ENCODE data around the gene ARHGEF26.

The ARHGEF26 gene

DNA sequence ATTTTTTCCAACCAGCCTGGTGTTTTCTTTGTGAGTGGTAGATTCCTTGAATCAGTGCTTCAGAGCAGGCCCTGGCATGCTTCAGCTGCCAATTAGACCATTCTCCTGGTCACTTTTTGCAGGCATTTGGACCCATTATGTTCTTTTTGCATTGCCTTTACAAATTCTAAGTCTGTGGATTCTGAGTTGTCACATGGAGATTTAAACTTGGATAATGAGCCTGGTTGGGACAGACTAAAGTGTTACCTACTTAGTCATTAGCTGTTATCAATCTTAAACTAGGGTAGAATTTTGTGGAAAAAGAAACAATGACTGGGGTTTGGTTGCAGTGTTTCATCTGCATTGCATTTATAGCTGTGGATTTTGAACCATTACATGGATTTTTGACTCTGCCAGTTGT lies 40.6 kb downstream of the ARHGEF26 start:
- H3K4me1 ChIP-seq (ENCODE audit: insufficient read depth, low read length), result no peaks in the 10 kb centered on the region
- TF ChIP-seq EZH2 (IDR thresholded peaks at IDR 0.05; ENCODE audit: borderline replicate concordance, low read depth, low read length, severe bottlenecking), result no peak
- TF ChIP-seq, protein P1, sequence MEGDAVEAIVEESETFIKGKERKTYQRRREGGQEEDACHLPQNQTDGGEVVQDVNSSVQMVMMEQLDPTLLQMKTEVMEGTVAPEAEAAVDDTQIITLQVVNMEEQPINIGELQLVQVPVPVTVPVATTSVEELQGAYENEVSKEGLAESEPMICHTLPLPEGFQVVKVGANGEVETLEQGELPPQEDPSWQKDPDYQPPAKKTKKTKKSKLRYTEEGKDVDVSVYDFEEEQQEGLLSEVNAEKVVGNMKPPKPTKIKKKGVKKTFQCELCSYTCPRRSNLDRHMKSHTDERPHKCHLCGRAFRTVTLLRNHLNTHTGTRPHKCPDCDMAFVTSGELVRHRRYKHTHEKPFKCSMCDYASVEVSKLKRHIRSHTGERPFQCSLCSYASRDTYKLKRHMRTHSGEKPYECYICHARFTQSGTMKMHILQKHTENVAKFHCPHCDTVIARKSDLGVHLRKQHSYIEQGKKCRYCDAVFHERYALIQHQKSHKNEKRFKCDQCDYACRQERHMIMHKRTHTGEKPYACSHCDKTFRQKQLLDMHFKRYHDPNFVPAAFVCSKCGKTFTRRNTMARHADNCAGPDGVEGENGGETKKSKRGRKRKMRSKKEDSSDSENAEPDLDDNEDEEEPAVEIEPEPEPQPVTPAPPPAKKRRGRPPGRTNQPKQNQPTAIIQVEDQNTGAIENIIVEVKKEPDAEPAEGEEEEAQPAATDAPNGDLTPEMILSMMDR (IDR thresholded peaks at IDR 0.05; ENCODE audit: borderline replicate concordance, extremely low read depth, low read length, poor library complexity, severe bottlenecking), result no peak
- no peak overlapping the region for H3K27ac ChIP-seq (ENCODE audit: low read length)

GRCh38 chr3:154164387-154164786 lies 43.2 kb downstream of the ARHGEF26 start:
- Histone ChIP-seq H3K4me2 (ENCODE audit: insufficient read depth, low read length) (no peak overlapping the region), H3K27ac (ENCODE audit: low read length) (no peak overlapping the region), H3K27me3 (ENCODE audit: insufficient read depth, low read length, poor library complexity) (no peaks in the 10 kb centered on the region), H3K9ac (ENCODE audit: low read depth, low read length) (no peak overlapping the region), H3K9me3 (ENCODE audit: insufficient read depth, low read length, severe bottlenecking) (no peaks in the 10 kb centered on the region), H3K79me2 (ENCODE audit: insufficient read depth, low read length) (no peaks in the 10 kb centered on the region), H3K4me1 (ENCODE audit: insufficient read depth, low read length) (no peaks in the 10 kb centered on the region), H4K20me1 (ENCODE audit: insufficient read depth, low read length) (no peaks in the 10 kb centered on the region), H2AFZ (ENCODE audit: low read depth, low read length) (no peak overlapping the region), H3K4me3 (ENCODE audit: low read depth in 1 of 2, low read length in 2 of 2) (no peak overlapping the region), H3K36me3 (ENCODE audit: insufficient read depth, low read length) (no peaks in the 10 kb centered on the region)
- ATAC-seq (ENCODE audit: insufficient read depth, low read depth), result no peak
- TF ChIP-seq EZH2 (IDR thresholded peaks at IDR 0.05; ENCODE audit: borderline replicate concordance, low read depth, low read length, severe bottlenecking), result no peak
- TF ChIP-seq, protein P1 (IDR thresholded peaks at IDR 0.05; ENCODE audit: borderline replicate concordance, extremely low read depth, low read length, poor library complexity, severe bottlenecking), result no peak
- no peak for DNase-seq

More for the DNA sequence above, 40.6 kb downstream of the ARHGEF26 start:
- H4K20me1 ChIP-seq (ENCODE audit: insufficient read depth, low read length), result no peaks in the 10 kb centered on the region
- no peak overlapping the region for H3K9ac ChIP-seq (ENCODE audit: low read depth, low read length)
- no peaks in the 10 kb centered on the region for H3K79me2 ChIP-seq (ENCODE audit: insufficient read depth, low read length)
- no peaks in the 10 kb centered on the region for H3K27me3 ChIP-seq (ENCODE audit: insufficient read depth, low read length, poor library complexity)
- DNase-seq (no peak), ATAC-seq (ENCODE audit: insufficient read depth, low read depth) (no peak)
- no peaks in the 10 kb centered on the region for H3K36me3 ChIP-seq (ENCODE audit: insufficient read depth, low read length)
- no peaks in the 10 kb centered on the region for H3K9me3 ChIP-seq (ENCODE audit: insufficient read depth, low read length, severe bottlenecking)
- H2AFZ ChIP-seq (ENCODE audit: low read depth, low read length), result no peak overlapping the region
- no peak overlapping the region for H3K4me2 ChIP-seq (ENCODE audit: insufficient read depth, low read length)
- H3K4me3 ChIP-seq (ENCODE audit: low read depth in 1 of 2, low read length in 2 of 2), result no peak overlapping the region

DNA sequence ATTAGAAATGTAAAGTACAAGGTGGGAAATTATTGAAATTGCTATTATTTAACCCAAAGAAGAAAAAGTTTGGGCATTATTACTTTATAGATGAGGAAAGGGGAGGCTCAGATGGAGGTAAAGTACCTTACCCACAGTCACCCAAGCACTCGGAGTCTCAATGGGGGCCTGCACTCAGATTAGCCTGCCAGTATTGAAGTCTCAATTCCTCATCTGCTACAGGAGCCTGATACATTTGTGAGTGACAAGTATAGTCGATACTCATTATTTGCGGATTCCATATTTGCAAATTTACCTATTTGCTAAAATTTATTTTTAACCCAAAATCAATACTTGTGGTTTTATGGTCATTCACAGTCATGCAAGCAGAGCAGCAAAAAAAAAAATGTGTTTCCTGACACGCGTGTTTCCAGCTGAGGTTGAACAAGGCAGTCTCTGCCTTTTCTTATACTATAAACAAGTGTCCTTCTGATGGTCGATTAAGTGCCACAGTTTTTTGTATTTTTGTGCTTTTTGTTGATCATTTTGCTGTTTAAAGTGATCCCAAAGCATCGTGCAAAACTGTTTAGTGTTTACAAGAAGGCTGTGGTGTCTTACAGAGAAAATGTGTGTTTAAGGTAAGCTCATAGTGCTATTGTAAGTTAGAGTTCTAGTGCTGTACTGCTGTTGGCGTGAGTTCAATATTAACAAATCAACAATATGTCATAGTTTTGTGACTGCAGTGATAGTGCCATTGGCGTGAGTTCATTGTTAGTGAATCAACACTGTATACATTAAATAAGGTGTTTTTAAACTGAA lies 48.0 kb downstream of the ARHGEF26 start:
- Histone ChIP-seq H4K20me1 (ENCODE audit: insufficient read depth, low read length) (no peaks in the 10 kb centered on the region), H3K9ac (ENCODE audit: low read depth, low read length) (no peak overlapping the region), H3K4me1 (ENCODE audit: insufficient read depth, low read length) (no peaks in the 10 kb centered on the region), H3K4me3 (ENCODE audit: low read depth in 1 of 2, low read length in 2 of 2) (no peak overlapping the region), H3K27ac (ENCODE audit: low read length) (no peak overlapping the region), H3K4me2 (ENCODE audit: insufficient read depth, low read length) (no peak overlapping the region), H3K9me3 (ENCODE audit: insufficient read depth, low read length, severe bottlenecking) (no peaks in the 10 kb centered on the region), H3K27me3 (ENCODE audit: insufficient read depth, low read length, poor library complexity) (no peaks in the 10 kb centered on the region), H2AFZ (ENCODE audit: low read depth, low read length) (no peak overlapping the region), H3K79me2 (ENCODE audit: insufficient read depth, low read length) (no peaks in the 10 kb centered on the region), H3K36me3 (ENCODE audit: insufficient read depth, low read length) (no peaks in the 10 kb centered on the region)
- DNase-seq (no peak), ATAC-seq (ENCODE audit: insufficient read depth, low read depth) (no peak)
- TF ChIP-seq EZH2 (IDR thresholded peaks at IDR 0.05; ENCODE audit: borderline replicate concordance, low read depth, low read length, severe bottlenecking), result no peak
- TF ChIP-seq, protein P1 (IDR thresholded peaks at IDR 0.05; ENCODE audit: borderline replicate concordance, extremely low read depth, low read length, poor library complexity, severe bottlenecking), result no peak

Data from DND-41 (cell line).